Liver (tissue), 3 donors: ENCODE measurements around the gene VPS39.

Source experiments
- FOXA1 ChIP-seq: IDR thresholded peaks from 2 replicates; pipeline ENCODE4 v1.6.1; 2016; ENCODE audit warnings: antibody characterized with exemption
- NR2F2 ChIP-seq: IDR thresholded peaks from 2 replicates; pipeline ENCODE4 v1.6.1; 2016; ENCODE audit warnings: antibody characterized with exemption
- REST ChIP-seq: IDR thresholded peaks from 2 replicates; pipeline ENCODE4 v1.6.1; 2016; ENCODE audit warnings: antibody characterized with exemption, mild to moderate bottlenecking
- YY1 ChIP-seq: IDR thresholded peaks from 2 replicates; pipeline ENCODE4 v1.6.1; 2016; ENCODE audit warnings: antibody characterized with exemption, mild to moderate bottlenecking
- TF ChIP-seq, protein P1 (sequence below): IDR thresholded peaks from 2 replicates; pipeline ENCODE4 v1.6.1; 2016; ENCODE audit warnings: antibody characterized with exemption
- TF ChIP-seq, protein P2 (sequence below): fragments of 150-350 bp; IDR thresholded peaks from 2 replicates; pipeline ENCODE4 v1.5.1; 2017; ENCODE audit warnings: improper control_type of control experiment, low read depth, low read length; ENCODE audit not compliant: missing input control
- donor health status: healthy.
- donor health status: healthy.

GRCh38 chr15:42110367-42110766, 97.7 kb downstream of the VPS39 start:
- TF ChIP-seq REST: no peak
- TF ChIP-seq YY1: no peak
- TF ChIP-seq, protein P1, sequence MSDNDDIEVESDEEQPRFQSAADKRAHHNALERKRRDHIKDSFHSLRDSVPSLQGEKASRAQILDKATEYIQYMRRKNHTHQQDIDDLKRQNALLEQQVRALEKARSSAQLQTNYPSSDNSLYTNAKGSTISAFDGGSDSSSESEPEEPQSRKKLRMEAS: no peak
- TF ChIP-seq, protein P2, sequence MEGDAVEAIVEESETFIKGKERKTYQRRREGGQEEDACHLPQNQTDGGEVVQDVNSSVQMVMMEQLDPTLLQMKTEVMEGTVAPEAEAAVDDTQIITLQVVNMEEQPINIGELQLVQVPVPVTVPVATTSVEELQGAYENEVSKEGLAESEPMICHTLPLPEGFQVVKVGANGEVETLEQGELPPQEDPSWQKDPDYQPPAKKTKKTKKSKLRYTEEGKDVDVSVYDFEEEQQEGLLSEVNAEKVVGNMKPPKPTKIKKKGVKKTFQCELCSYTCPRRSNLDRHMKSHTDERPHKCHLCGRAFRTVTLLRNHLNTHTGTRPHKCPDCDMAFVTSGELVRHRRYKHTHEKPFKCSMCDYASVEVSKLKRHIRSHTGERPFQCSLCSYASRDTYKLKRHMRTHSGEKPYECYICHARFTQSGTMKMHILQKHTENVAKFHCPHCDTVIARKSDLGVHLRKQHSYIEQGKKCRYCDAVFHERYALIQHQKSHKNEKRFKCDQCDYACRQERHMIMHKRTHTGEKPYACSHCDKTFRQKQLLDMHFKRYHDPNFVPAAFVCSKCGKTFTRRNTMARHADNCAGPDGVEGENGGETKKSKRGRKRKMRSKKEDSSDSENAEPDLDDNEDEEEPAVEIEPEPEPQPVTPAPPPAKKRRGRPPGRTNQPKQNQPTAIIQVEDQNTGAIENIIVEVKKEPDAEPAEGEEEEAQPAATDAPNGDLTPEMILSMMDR: no peak
- no peak for TF ChIP-seq FOXA1
- no peak for TF ChIP-seq NR2F2
